HepG2 (cell line): ENCODE data around the gene CSHL1. TPM values are rescaled to one million over a fixed set of nuclear protein-coding genes. Genes with fewer than 3 reads are reported as not detected.
A peak's percentile ranks its signal among the peaks of the same experiment; 100 is the strongest.

ENCODE experiments used
- CREB1 ChIP-seq, 2 experiments: fragments of 450-650 bp in 1 of 2; IDR thresholded peaks; 2 replicates each; pipeline ENCODE4 v1.6.1; 2016 to 2017; ENCODE audit warnings: control low read depth in 1 of 2, mild to moderate bottlenecking in 1 of 2, missing compliant biosample characterization in 1 of 2, missing genetic modification characterization in 1 of 2
- ELF3 ChIP-seq: IDR thresholded peaks from 2 replicates; pipeline ENCODE4 v1.6.1; 2016; ENCODE audit warnings: missing genetic modification reagents, missing compliant biosample characterization
- ESRRA ChIP-seq: sonication (generic); formaldehyde crosslinking; IDR thresholded peaks from 2 replicates; pipeline ENCODE4 v1.5.1; 2020; ENCODE audit warnings: mild to moderate bottlenecking, low read depth, missing genetic modification reagents
- KDM2A ChIP-seq: sonication (generic); formaldehyde crosslinking; IDR thresholded peaks from 2 replicates; pipeline ENCODE4 v1.4.0; 2020; ENCODE audit warnings: low read depth, missing genetic modification reagents, borderline replicate concordance
- NONO ChIP-seq, 2 experiments: fragments of 450-650 bp in 1 of 2; sonication (generic) in 1 of 2; formaldehyde crosslinking in 1 of 2; IDR thresholded peaks in 1 of 2; conservative IDR thresholded peaks in 1 of 2; 2 replicates each; pipeline versions ENCODE4 v1.6.1 to v1.8.0; 2017 to 2022; ENCODE audit warnings: mild to moderate bottlenecking in 1 of 2, missing genetic modification reagents in 1 of 2, moderate library complexity in 1 of 2
- POLR2AphosphoS2 ChIP-seq: IDR thresholded peaks from 2 replicates; pipeline ENCODE4 v1.6.1; 2011; ENCODE audit warnings: low read depth, low read length, improper control_type of control experiment
- RXRA ChIP-seq: sonication (generic); formaldehyde crosslinking; IDR thresholded peaks from 2 replicates; pipeline ENCODE4 v1.5.1; 2020; ENCODE audit warnings: missing genetic modification reagents
- U2AF2 ChIP-seq: fragments of 200-400 bp; formaldehyde crosslinking; IDR thresholded peaks from 2 replicates; pipeline ENCODE4 v1.6.1; 2017; ENCODE audit warnings: low read depth, mild to moderate bottlenecking, low read length
- ZFX ChIP-seq: sonication (generic); formaldehyde crosslinking; IDR thresholded peaks from 2 replicates; pipeline ENCODE4 v1.4.0; 2020; ENCODE audit warnings: mild to moderate bottlenecking, low read depth, missing genetic modification reagents, moderate library complexity
- polyA plus RNA-seq, 8 experiments: library from polyadenylated mRNA; depleted of rRNA in 3 of 8; stranded (reverse) in 7 of 8; unstranded in 1 of 8; fragments of >200 nt; fragmentation: Illumina TruSeq in 4 of 8; extraction: Trizol in 4 of 8; gene quantifications; 2 replicates each; pipeline versions ENCODE4 v1.2.1 to v1.2.3, GENCODE V29; 2011 to 2016; ENCODE audit warnings: low read depth in 4 of 8, missing spikeins in 1 of 8, mixed read lengths in 1 of 8; ENCODE audit not compliant: insufficient read depth in 1 of 8
- total RNA-seq, 5 experiments: library from RNA; depleted of rRNA; stranded (reverse); fragments of >200 nt; fragmentation: Illumina TruSeq; extraction: Trizol; gene quantifications; 2 replicates each; pipeline ENCODE4 v1.2.3, GENCODE V29; 2016; ENCODE audit warnings: low read depth in 1 of 5
- TF ChIP-seq, protein P1 (sequence below): sonication (generic); formaldehyde crosslinking; IDR thresholded peaks from 2 replicates; pipeline ENCODE4 v1.5.0; 2020; ENCODE audit warnings: mild to moderate bottlenecking, missing genetic modification reagents, borderline replicate concordance
- TF ChIP-seq, protein P2 (sequence below): sonication (generic); formaldehyde crosslinking; IDR thresholded peaks from 2 replicates; pipeline ENCODE4 v1.4.0; 2020; ENCODE audit warnings: missing genetic modification reagents, mild to moderate bottlenecking, borderline replicate concordance
- TF ChIP-seq, protein P3 (sequence below): sonication (generic); formaldehyde crosslinking; IDR thresholded peaks from 2 replicates; pipeline ENCODE4 v1.9.0; 2021; ENCODE audit warnings: mild to moderate bottlenecking, missing genetic modification reagents
- TF ChIP-seq, protein P4 (sequence below): sonication (generic); formaldehyde crosslinking; IDR thresholded peaks from 2 replicates; pipeline ENCODE4 v1.8.1; 2023; ENCODE audit warnings: mild to moderate bottlenecking, moderate library complexity, missing genetic modification reagents

CSHL1 gene
- total and polyA plus RNA-seq, 2 of the 13 experiments (the other 11 are each of a cell fraction or from before 2014, with no cell fraction given), result not detected

DNA sequence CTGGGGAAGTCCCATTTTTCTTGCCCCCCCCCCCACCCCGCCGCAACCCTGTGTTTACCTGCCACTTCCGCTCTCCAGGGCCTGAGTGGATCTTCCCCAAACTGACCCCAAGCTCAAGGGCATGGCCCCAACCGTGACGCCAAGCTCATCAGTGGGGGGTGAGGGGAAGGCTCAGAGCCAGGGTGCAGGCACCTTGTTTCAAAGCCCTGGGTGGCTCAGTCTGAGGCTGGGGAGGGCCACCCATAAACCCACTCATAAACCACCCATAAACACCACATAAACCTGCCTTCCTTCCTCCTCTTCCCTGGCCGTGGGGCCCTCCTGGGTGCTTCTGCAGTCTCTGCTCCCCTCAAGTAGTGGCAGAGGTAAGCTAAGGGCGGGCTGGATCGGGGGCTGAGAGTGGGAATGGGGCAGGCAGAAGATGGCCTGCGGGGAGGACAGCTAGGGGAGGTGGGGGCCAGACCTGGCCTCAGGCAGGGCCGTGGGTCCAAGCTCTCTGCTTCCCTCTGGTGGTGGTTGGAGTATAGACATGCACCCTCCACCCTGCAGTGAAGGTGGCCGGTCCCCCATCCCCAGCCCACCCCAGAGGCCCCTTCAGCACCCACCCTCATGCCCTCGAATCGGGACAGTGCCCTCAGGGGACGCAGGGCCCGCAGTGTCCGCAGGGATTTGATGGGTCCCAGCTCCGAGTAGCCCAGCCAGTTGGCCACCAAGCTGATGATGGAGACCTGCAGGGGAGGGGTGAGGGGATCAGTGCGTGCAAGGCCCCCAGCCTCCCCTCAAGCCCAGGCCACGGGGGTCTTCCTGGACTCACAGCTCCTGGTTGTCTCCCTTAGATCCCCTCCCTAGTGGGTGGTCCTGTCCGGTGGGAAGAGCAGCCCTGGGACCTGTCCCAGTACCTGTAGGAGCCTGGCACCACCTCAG lies 35.6 kb upstream of the CSHL1 start (continued):
- TF ChIP-seq, protein P1, sequence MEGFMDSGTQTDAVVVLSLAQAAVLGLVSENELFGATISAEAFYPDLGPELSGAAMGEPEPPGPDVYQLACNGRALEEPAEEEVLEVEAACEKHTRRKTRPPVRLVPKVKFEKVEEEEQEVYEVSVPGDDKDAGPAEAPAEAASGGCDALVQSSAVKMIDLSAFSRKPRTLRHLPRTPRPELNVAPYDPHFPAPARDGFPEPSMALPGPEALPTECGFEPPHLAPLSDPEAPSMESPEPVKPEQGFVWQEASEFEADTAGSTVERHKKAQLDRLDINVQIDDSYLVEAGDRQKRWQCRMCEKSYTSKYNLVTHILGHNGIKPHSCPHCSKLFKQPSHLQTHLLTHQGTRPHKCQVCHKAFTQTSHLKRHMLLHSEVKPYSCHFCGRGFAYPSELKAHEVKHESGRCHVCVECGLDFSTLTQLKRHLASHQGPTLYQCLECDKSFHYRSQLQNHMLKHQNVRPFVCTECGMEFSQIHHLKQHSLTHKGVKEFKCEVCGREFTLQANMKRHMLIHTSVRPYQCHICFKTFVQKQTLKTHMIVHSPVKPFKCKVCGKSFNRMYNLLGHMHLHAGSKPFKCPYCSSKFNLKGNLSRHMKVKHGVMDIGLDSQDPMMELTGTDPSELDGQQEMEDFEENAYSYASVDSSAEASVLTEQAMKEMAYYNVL (CRISPR knock-in tag), result 0 out of 2 replicates have a peak, but pooled peaks have one; percentile 43
- peak; percentile 68; the same call in 1 of the 2 replicates for TF ChIP-seq ESRRA (CRISPR knock-in tag)
- no peak for TF ChIP-seq POLR2AphosphoS2
- TF ChIP-seq U2AF2, result no peak
- TF ChIP-seq ELF3 (CRISPR knock-in tag), result no peak
- TF ChIP-seq KDM2A, result peak; percentile 58; the same call in 1 of the 2 replicates
- peak; percentile 68; the same call in 1 of the 2 replicates for TF ChIP-seq CREB1 (IDR thresholded peaks at IDR 0.05)
- no peak for TF ChIP-seq CREB1 (CRISPR knock-in tag; IDR thresholded peaks at IDR 0.05)
- TF ChIP-seq, protein P2, sequence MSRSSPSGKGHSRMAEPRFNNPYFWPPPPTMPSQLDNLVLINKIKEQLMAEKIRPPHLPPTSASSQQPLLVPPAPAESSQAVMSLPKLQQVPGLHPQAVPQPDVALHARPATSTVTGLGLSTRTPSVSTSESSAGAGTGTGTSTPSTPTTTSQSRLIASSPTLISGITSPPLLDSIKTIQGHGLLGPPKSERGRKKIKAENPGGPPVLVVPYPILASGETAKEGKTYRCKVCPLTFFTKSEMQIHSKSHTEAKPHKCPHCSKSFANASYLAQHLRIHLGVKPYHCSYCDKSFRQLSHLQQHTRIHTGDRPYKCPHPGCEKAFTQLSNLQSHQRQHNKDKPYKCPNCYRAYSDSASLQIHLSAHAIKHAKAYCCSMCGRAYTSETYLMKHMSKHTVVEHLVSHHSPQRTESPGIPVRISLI (CRISPR knock-in tag), result 0 out of 2 replicates have a peak, but pooled peaks have one; percentile 26
- peak; percentile 46; the same call in 1 of the 2 replicates for TF ChIP-seq ZFX (CRISPR knock-in tag)
- TF ChIP-seq, protein P3, sequence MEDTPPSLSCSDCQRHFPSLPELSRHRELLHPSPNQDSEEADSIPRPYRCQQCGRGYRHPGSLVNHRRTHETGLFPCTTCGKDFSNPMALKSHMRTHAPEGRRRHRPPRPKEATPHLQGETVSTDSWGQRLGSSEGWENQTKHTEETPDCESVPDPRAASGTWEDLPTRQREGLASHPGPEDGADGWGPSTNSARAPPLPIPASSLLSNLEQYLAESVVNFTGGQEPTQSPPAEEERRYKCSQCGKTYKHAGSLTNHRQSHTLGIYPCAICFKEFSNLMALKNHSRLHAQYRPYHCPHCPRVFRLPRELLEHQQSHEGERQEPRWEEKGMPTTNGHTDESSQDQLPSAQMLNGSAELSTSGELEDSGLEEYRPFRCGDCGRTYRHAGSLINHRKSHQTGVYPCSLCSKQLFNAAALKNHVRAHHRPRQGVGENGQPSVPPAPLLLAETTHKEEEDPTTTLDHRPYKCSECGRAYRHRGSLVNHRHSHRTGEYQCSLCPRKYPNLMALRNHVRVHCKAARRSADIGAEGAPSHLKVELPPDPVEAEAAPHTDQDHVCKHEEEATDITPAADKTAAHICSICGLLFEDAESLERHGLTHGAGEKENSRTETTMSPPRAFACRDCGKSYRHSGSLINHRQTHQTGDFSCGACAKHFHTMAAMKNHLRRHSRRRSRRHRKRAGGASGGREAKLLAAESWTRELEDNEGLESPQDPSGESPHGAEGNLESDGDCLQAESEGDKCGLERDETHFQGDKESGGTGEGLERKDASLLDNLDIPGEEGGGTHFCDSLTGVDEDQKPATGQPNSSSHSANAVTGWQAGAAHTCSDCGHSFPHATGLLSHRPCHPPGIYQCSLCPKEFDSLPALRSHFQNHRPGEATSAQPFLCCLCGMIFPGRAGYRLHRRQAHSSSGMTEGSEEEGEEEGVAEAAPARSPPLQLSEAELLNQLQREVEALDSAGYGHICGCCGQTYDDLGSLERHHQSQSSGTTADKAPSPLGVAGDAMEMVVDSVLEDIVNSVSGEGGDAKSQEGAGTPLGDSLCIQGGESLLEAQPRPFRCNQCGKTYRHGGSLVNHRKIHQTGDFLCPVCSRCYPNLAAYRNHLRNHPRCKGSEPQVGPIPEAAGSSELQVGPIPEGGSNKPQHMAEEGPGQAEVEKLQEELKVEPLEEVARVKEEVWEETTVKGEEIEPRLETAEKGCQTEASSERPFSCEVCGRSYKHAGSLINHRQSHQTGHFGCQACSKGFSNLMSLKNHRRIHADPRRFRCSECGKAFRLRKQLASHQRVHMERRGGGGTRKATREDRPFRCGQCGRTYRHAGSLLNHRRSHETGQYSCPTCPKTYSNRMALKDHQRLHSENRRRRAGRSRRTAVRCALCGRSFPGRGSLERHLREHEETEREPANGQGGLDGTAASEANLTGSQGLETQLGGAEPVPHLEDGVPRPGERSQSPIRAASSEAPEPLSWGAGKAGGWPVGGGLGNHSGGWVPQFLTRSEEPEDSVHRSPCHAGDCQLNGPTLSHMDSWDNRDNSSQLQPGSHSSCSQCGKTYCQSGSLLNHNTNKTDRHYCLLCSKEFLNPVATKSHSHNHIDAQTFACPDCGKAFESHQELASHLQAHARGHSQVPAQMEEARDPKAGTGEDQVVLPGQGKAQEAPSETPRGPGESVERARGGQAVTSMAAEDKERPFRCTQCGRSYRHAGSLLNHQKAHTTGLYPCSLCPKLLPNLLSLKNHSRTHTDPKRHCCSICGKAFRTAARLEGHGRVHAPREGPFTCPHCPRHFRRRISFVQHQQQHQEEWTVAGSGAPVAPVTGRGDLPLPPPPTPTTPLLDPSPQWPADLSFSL (CRISPR knock-in tag), result no peak
- no peak for TF ChIP-seq NONO (IDR thresholded peaks at IDR 0.05)
- TF ChIP-seq NONO (CRISPR knock-in tag; conservative IDR thresholded peaks at IDR 0.05), result 0 out of 2 replicates have a peak, but pooled peaks have one; percentile 12
- no peak for TF ChIP-seq RXRA (CRISPR knock-in tag)
- TF ChIP-seq, protein P4, sequence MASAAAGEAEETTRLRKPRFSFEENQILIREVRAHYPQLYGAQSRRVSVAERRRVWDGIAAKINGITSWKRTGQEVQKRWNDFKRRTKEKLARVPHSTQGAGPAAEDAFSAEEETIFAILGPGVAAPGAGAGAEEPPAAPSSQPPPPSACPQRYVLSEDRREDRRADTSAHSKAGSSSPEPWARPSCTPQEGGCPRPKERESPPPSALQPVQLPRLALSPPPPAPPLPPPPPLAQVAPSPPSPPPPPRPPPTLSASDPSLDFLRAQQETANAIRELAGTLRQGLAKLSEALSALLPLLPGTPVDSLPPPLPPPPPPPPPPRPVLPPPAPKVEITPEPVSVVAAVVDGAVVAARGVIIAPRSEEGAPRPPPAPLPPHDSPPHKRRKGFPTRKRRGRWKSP (CRISPR knock-in tag), result no peak; the same call in 1 of the 2 replicates
